Measurements from ENCODE around the gene ITGAL. TPM values are rescaled to one million over a fixed set of nuclear protein-coding genes. Genes with fewer than 3 reads are reported as not detected.

The ITGAL gene
- total and polyA plus RNA-seq, 2 donors (not counting 1 experiment from before 2014, with no cell fraction given), result 110 to 184 TPM

DNA sequence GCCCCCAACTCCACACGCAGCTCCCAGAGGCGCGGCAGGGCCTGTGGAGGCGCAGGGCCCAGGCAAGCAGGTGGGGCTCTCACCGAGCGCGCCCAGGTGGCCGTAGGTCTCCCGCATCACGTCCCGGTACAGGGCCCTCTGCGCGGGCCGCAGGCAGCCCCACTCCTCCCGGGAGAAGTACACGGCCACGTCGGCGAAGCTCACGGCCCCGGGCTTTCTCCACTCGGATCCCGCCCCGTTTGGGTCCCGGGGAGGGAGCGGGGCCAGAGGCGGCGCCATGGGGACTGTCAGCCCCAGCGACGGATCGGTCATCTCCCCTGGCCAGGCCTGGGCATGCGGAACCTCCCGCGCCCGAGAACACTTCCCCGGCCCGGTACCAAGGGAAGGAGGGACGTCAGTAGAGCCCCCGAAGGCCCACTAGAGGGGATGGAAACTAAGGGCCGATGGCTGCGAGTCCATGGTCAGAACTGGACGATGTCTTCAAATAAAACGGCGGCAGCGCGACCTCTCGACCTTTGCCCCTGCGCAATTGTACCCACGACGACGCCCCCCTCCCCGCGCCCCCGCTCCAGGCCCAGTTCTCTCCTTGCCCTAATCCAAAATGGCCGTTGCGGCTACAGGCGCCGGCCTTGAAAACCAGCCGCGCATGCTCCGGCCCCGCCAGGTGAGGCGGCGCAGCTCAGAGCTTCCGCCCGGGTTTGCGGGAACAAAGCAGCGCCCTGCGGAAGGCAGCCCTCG lies 62.0 kb downstream of the ITGAL start, which contains the start of gene ZNF747:
TSS of gene ZNF747 (minus strand) at position 491 of the 738 bp plus-strand sequence. CDS start at position 312, 179 bp downstream.
- Histone ChIP-seq H3K27me3 (replicated peaks in 1 of 4; ENCODE audit: control extremely low read depth in 1 of 4, control insufficient read depth in 3 of 4, insufficient read depth in 4 of 4, low read length in 3 of 4) (no peaks in the 10 kb centered on the region), H3K27ac (ENCODE audit: low read length in 2 of 2) (peak within 1 kb of the TSS; percentile 89 to 94), H4K20me1 (ENCODE audit: control insufficient read depth, insufficient read depth, low read length, poor library complexity, severe bottlenecking) (no peaks in the 10 kb centered on the region), H3K36me3 (replicated peaks in 1 of 2; ENCODE audit: control extremely low read depth in 1 of 2, control insufficient read depth in 1 of 2, extremely low read depth in 1 of 2, insufficient read depth in 2 of 2, low read length in 1 of 2) (peaks cover 0 to 9% of the 10 kb centered on the region in 2 experiments), H3K4me3 (ENCODE audit: control extremely low read depth in 1 of 5, extremely low read depth in 1 of 5, insufficient read depth in 1 of 5, low read depth in 2 of 5, low read length in 4 of 5) (peak within 1 kb of the TSS; percentile 80 to 93 (median 88)), H3K4me1 (ENCODE audit: control insufficient read depth in 2 of 2, insufficient read depth in 2 of 2, low read length in 2 of 2) (peaks cover 8 to 23% of the 10 kb centered on the region in 2 donors), H3K9me3 (ENCODE audit: control extremely low read depth in 1 of 3, control insufficient read depth in 2 of 3, insufficient read depth in 1 of 3, low read length in 2 of 3) (no peaks in the 10 kb centered on the region), H3K79me2 (ENCODE audit: control insufficient read depth, insufficient read depth, low read length) (peaks cover 44% of the 10 kb centered on the region), H2AFZ (ENCODE audit: insufficient read depth, low read depth, low read length, poor library complexity, severe bottlenecking) (peak within 1 kb of the TSS; percentile 82), H3K9ac (ENCODE audit: low read length) (peak within 1 kb of the TSS; percentile 79), H3K4me2 (replicated peaks; ENCODE audit: low read depth, low read length, poor library complexity, severe bottlenecking) (peak within 1 kb of the TSS; percentile 80)
- Mint-ChIP-seq H3K27me3 (no peaks in the 10 kb centered on the region), H3K27ac (peak within 1 kb of the TSS; percentile 94), H3K9me3 (ENCODE audit: insufficient read depth) (no peaks in the 10 kb centered on the region), H3K4me1 (peaks cover 33% of the 10 kb centered on the region), H3K4me3 (peak within 1 kb of the TSS; percentile 98)
- WGBS (ENCODE audit: insufficient coverage), result under 1% methylated on average over 70 of the region's 70 CpGs
- TF ChIP-seq EZH2 (IDR thresholded peaks at IDR 0.05; ENCODE audit: borderline replicate concordance, insufficient read depth, low read depth, low read length, poor library complexity, severe bottlenecking), result no peak
- TF ChIP-seq, protein P1, sequence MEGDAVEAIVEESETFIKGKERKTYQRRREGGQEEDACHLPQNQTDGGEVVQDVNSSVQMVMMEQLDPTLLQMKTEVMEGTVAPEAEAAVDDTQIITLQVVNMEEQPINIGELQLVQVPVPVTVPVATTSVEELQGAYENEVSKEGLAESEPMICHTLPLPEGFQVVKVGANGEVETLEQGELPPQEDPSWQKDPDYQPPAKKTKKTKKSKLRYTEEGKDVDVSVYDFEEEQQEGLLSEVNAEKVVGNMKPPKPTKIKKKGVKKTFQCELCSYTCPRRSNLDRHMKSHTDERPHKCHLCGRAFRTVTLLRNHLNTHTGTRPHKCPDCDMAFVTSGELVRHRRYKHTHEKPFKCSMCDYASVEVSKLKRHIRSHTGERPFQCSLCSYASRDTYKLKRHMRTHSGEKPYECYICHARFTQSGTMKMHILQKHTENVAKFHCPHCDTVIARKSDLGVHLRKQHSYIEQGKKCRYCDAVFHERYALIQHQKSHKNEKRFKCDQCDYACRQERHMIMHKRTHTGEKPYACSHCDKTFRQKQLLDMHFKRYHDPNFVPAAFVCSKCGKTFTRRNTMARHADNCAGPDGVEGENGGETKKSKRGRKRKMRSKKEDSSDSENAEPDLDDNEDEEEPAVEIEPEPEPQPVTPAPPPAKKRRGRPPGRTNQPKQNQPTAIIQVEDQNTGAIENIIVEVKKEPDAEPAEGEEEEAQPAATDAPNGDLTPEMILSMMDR (IDR thresholded peaks at IDR 0.05), result no peak
- ATAC-seq (ENCODE audit: low read depth) (peak; percentile 82), DNase-seq (peak; percentile 93)
- ChIA-PET POLR2A (interaction anchor here (0.6 to 3.5 kb wide), 17 partner anchors 10 to 116 kb away, joined by 3 to 38 read pairs (median 4); partner anchors contain the start of genes DCTPP1, ITGAL, PRR14 and ZNF689), CTCF (interaction anchor here (0.7 to 4.0 kb wide), 18 partner anchors 9 to 139 kb away, joined by 3 to 55 read pairs (median 8); partner anchors contain the start of genes DCTPP1, PRR14, SEPHS2 and ZNF48)
- intact Hi-C loops (cut with micrococcal nuclease), result loop anchor here (1.0 to 2.0 kb wide), 9 partner anchors 7 to 164 kb away; partner anchors contain the start of genes DCTPP1, FBRS, ZNF764 and ZNF785

Measured in B cell (primary cell).